GM19328 (cell line): ENCODE results near the gene DYDC2.
"Not testable (repeated sequence)": the region's sequence is repeated elsewhere in the genome, so short reads cannot be mapped to it uniquely, and the experiment has no call there.

Source experiments
- ATAC-seq: cut with Tn5 transposase; IDR thresholded peaks from one replicate; pipeline ENCODE4 v1.9.1; 2021; ENCODE audit warnings: mild to moderate bottlenecking, moderate library complexity; ENCODE audit not compliant: unreplicated experiment

DYDC2 gene

GRCh38 chr10:80356563-80356988 lies at the start of gene DYDC2, which contains the start of gene DYDC1:
DYDC2 (plus strand) TSS chr10:80356781; CDS start chr10:80362444, 5,663 bp downstream.
DYDC1 (minus strand) TSS chr10:80356755; CDS start chr10:80352601, 4,154 bp downstream.
- peak; percentile 62 for ATAC-seq

GRCh38 chr10:80313523-80313922 lies 43.1 kb upstream of the DYDC2 start:
- no peak for ATAC-seq

- no peak for ATAC-seq
These were observed 41.2 kb upstream of the DYDC2 start for GRCh38 chr10:80315391-80315790.

- ATAC-seq = no peak
These were observed 37.8 kb upstream of the DYDC2 start for GRCh38 chr10:80318742-80319141.

GRCh38 chr10:80319318-80319717 lies 37.3 kb upstream of the DYDC2 start:
- ATAC-seq = no peak

GRCh38 chr10:80319725-80320290 lies 36.8 kb upstream of the DYDC2 start:
- ATAC-seq = no peak

- ATAC-seq = no peak
These were observed 36.2 kb upstream of the DYDC2 start for GRCh38 chr10:80320377-80320776.

GRCh38 chr10:80321183-80321582 lies 35.4 kb upstream of the DYDC2 start:
- ATAC-seq = no peak

- ATAC-seq = no peak
These were observed 34.4 kb upstream of the DYDC2 start for GRCh38 chr10:80322158-80322557.

GRCh38 chr10:80322711-80323110 lies 33.9 kb upstream of the DYDC2 start:
- no peak for ATAC-seq

GRCh38 chr10:80323311-80323710 lies 33.3 kb upstream of the DYDC2 start:
- no peak for ATAC-seq

GRCh38 chr10:80324086-80324485 lies 32.5 kb upstream of the DYDC2 start:
- ATAC-seq = no peak

- ATAC-seq = no peak
These were observed 31.7 kb upstream of the DYDC2 start for GRCh38 chr10:80324891-80325364.

GRCh38 chr10:80333983-80334382 lies 22.6 kb upstream of the DYDC2 start:
- ATAC-seq = no peak

GRCh38 chr10:80344276-80344675 lies 12.3 kb upstream of the DYDC2 start:
- no peak for ATAC-seq

GRCh38 chr10:80344912-80345311 lies 11.7 kb upstream of the DYDC2 start:
- ATAC-seq = no peak

GRCh38 chr10:80350251-80350650 lies 6.3 kb upstream of the DYDC2 start:
- no peak for ATAC-seq

- ATAC-seq = no peak
These were observed 5.4 kb upstream of the DYDC2 start for GRCh38 chr10:80351220-80351619.

GRCh38 chr10:80356989-80357850 lies 639 bp downstream of the DYDC2 start:
- no peak for ATAC-seq

GRCh38 chr10:80357851-80358125 lies 1.2 kb downstream of the DYDC2 start:
- ATAC-seq = no peak

GRCh38 chr10:80358925-80359324 lies 2.3 kb downstream of the DYDC2 start:
- ATAC-seq = not testable (repeated sequence)

GRCh38 chr10:80359644-80360043 lies 3.1 kb downstream of the DYDC2 start:
- ATAC-seq = no peak
